Endodermal cell (in vitro differentiated cells): ENCODE results near the gene LLCFC1. TPM values are rescaled to one million over a fixed set of nuclear protein-coding genes. Genes with fewer than 3 reads are reported as not detected.

Experiments
- DNase-seq: peaks from one replicate; pipeline ENCODE4 v3.0.0-alpha.2; 2017
- H3K27ac ChIP-seq: 2 replicates; pipeline ENCODE4 v1.5.1; 2013; ENCODE audit warnings: mild to moderate bottlenecking, low read depth, low read length, moderate library complexity
- H3K27me3 ChIP-seq: 2 replicates; pipeline ENCODE4 v1.6.1; 2013; ENCODE audit warnings: mild to moderate bottlenecking, low read length, moderate library complexity; ENCODE audit not compliant: insufficient read depth, control insufficient read depth, poor library complexity, severe bottlenecking
- H3K36me3 ChIP-seq: 2 replicates; pipeline ENCODE4 v1.7.0; 2013; ENCODE audit warnings: mild to moderate bottlenecking, low read length, moderate library complexity; ENCODE audit not compliant: control insufficient read depth, insufficient read depth
- H3K4me1 ChIP-seq: one replicate; pipeline ENCODE4 v1.7.0; 2013; ENCODE audit warnings: low read length; ENCODE audit not compliant: control insufficient read depth, insufficient read depth
- H3K4me3 ChIP-seq: 2 replicates; pipeline ENCODE4 v1.5.1; 2013; ENCODE audit warnings: mild to moderate bottlenecking, low read length, moderate library complexity
- H3K9ac ChIP-seq: 2 replicates; pipeline ENCODE4 v1.6.1; 2013; ENCODE audit warnings: mild to moderate bottlenecking, low read length, moderate library complexity; ENCODE audit not compliant: poor library complexity, severe bottlenecking; ENCODE audit errors: extremely low read depth
- H3K9me3 ChIP-seq: 2 replicates; pipeline ENCODE4 v1.6.1; 2013; ENCODE audit warnings: mild to moderate bottlenecking, low read length, moderate library complexity; ENCODE audit not compliant: control insufficient read depth
- H3K27ac Mint-ChIP-seq: 2 replicates; pipeline ENCODE4 v1.8.0; 2020; ENCODE audit warnings: mixed read lengths
- H3K27me3 Mint-ChIP-seq: 2 replicates; pipeline ENCODE4 v1.8.0; 2021; ENCODE audit warnings: mild to moderate bottlenecking, mixed read lengths; ENCODE audit not compliant: insufficient read depth
- H3K36me3 Mint-ChIP-seq: 2 replicates; pipeline ENCODE4 v1.8.0; 2020; ENCODE audit warnings: low read depth, mixed read lengths
- H3K4me1 Mint-ChIP-seq: 2 replicates; pipeline ENCODE4 v1.8.0; 2020; ENCODE audit warnings: mixed read lengths
- H3K4me3 Mint-ChIP-seq: 2 replicates; pipeline ENCODE4 v1.8.0; 2020; ENCODE audit warnings: mild to moderate bottlenecking, moderate library complexity, mixed read lengths
- H3K9me3 Mint-ChIP-seq: 2 replicates; pipeline ENCODE4 v1.8.0; 2020; ENCODE audit warnings: mild to moderate bottlenecking, mixed read lengths
- CTCF ChIP-seq: fragments of 200-600 bp; sonication (generic); conservative IDR thresholded peaks from 2 replicates; pipeline ENCODE4 v1.5.0; 2021; ENCODE audit warnings: antibody characterized with exemption, mild to moderate bottlenecking
- WGBS, 2 experiments: methylation state at CpG; one replicate each; pipeline versions ENCODE4 v1.1.5 to v1.1.7; 2013; ENCODE audit warnings: missing lambda C conversion rate in 2 of 2, mixed read lengths in 1 of 2; ENCODE audit not compliant: insufficient coverage in 1 of 2, insufficient read length in 1 of 2; 5-methylcytosine and 5-hydroxymethylcytosine counted together
- total RNA-seq, 2 donors: library from RNA; stranded (reverse); fragmentation: NEBNext Ultra II Directional in 1 of 2; extraction: Animal tissue kit (Norgen Biotek cat#: 25700) in 1 of 2; gene quantifications; 2 replicates in 1 of 2; 3 replicates in 1 of 2; pipeline ENCODE4 v1.2.1, GENCODE V29; 2021

The LLCFC1 gene
- total RNA-seq, 2 donors from 2014 or later: not detected

DNA sequence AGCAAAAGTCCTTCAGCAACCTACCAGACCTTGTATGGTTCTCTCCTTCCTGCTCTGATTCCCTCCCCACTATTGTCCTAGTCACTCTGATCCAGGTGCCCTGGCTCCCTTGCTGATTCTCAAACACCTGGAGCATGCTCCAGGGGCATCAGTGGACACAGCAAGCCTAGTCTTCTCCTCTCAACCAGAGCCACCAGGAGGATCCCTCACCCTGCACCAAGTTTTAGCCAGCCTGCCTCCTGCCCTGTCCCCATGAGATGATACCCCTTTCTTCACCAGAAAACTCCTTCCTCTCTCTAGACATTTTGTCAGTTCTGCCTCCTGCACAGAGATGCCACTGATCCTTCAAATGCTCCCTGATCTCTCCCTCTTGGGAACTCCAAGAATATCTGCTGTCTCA lies 11.0 kb downstream of the LLCFC1 start:
- Mint-ChIP-seq H3K9me3 (peaks cover 12% of the 10 kb centered on the region), H3K27ac (no peak overlapping the region), H3K4me3 (no peak overlapping the region), H3K27me3 (peaks cover 2% of the 10 kb centered on the region), H3K36me3 (peaks cover 88% of the 10 kb centered on the region), H3K4me1 (peaks cover 20% of the 10 kb centered on the region)
- Histone ChIP-seq H3K4me1 (no peaks in the 10 kb centered on the region), H3K4me3 (no peak overlapping the region), H3K27me3 (no peaks in the 10 kb centered on the region), H3K9ac (no peak overlapping the region), H3K36me3 (peaks cover 18% of the 10 kb centered on the region), H3K27ac (no peak overlapping the region), H3K9me3 (peaks cover 11% of the 10 kb centered on the region)
- TF ChIP-seq CTCF: no peak
- no peak for DNase-seq

GRCh38 chr7:142954680-142955268 lies 15.5 kb downstream of the LLCFC1 start:
- no peak for TF ChIP-seq CTCF
- Mint-ChIP-seq H3K36me3 (peaks cover 78% of the 10 kb centered on the region), H3K9me3 (peaks cover 23% of the 10 kb centered on the region), H3K4me1 (peaks cover 55% of the 10 kb centered on the region), H3K4me3 (no peak overlapping the region), H3K27me3 (peaks cover 2% of the 10 kb centered on the region), H3K27ac (no peak overlapping the region)
- DNase-seq: no peak
- Histone ChIP-seq H3K9ac (no peak overlapping the region), H3K4me3 (no peak overlapping the region), H3K27me3 (no peaks in the 10 kb centered on the region), H3K4me1 (peaks cover 12% of the 10 kb centered on the region), H3K36me3 (peaks cover 18% of the 10 kb centered on the region), H3K27ac (no peak overlapping the region), H3K9me3 (peaks cover 18% of the 10 kb centered on the region)

GRCh38 chr7:142956951-142957623 lies 17.8 kb downstream of the LLCFC1 start:
- Histone ChIP-seq H3K9ac (peak overlapping the region; percentile 14), H3K4me3 (peak overlapping the region; percentile 33), H3K36me3 (peaks cover 18% of the 10 kb centered on the region), H3K9me3 (peaks cover 18% of the 10 kb centered on the region), H3K4me1 (peaks cover 12% of the 10 kb centered on the region), H3K27me3 (no peaks in the 10 kb centered on the region), H3K27ac (no peak overlapping the region)
- peak overlapping the region; percentile 19 for H3K4me3 Mint-ChIP-seq
- peaks cover 23% of the 10 kb centered on the region for H3K9me3 Mint-ChIP-seq
- H3K27ac Mint-ChIP-seq: peak overlapping the region; percentile 90
- peaks cover 65% of the 10 kb centered on the region for H3K4me1 Mint-ChIP-seq
- no peak for TF ChIP-seq CTCF
- H3K27me3 Mint-ChIP-seq: peaks cover 2% of the 10 kb centered on the region
- WGBS, 2 experiments: 67 to 75% methylated on average over 3 of the region's 3 CpGs
- DNase-seq: peak; percentile 63
- H3K36me3 Mint-ChIP-seq: peaks cover 72% of the 10 kb centered on the region
